ENCODE measurements around the gene ZMYND8. TPM values are rescaled to one million over a fixed set of nuclear protein-coding genes. Genes with fewer than 3 reads are reported as not detected.

ZMYND8 gene
- total RNA-seq, 4 donors from 2014 or later, result 48.5 to 169 (median 54.1) TPM

- H3K9me3 ChIP-seq, result no peaks in the 10 kb centered on the region
- DNase-seq (ENCODE audit: low spot score in 2 of 2), result no peak
- no peak overlapping the region for H3K27ac ChIP-seq
- H3K4me1 ChIP-seq, result peaks cover 3% of the 10 kb centered on the region
- no peak overlapping the region for H3K4me3 ChIP-seq
- H3K36me3 ChIP-seq, result no peaks in the 10 kb centered on the region
- WGBS, result 56% methylated on average over 5 of the region's 5 CpGs
- TF ChIP-seq POLR2A (IDR thresholded peaks at IDR 0.05) (no peak), CTCF (IDR thresholded peaks at IDR 0.05) (no peak), POLR2AphosphoS5 (IDR thresholded peaks at IDR 0.05) (no peak), EP300 (IDR thresholded peaks at IDR 0.05) (no peak)
- H3K27me3 ChIP-seq, result peaks cover 3% of the 10 kb centered on the region
Measured at GRCh38 chr20:47188540-47188939, 168.0 kb downstream of the ZMYND8 start.

- no peak for TF ChIP-seq CTCF (IDR thresholded peaks at IDR 0.05)
- no peak for TF ChIP-seq POLR2AphosphoS5 (IDR thresholded peaks at IDR 0.05)
- no peak for TF ChIP-seq POLR2A (IDR thresholded peaks at IDR 0.05)
- no peak for TF ChIP-seq EP300 (IDR thresholded peaks at IDR 0.05)
- Histone ChIP-seq H3K27ac (no peak overlapping the region), H3K27me3 (peaks cover 3% of the 10 kb centered on the region), H3K4me1 (peaks cover 3% of the 10 kb centered on the region), H3K4me3 (no peak overlapping the region), H3K9me3 (no peaks in the 10 kb centered on the region), H3K36me3 (no peaks in the 10 kb centered on the region)
- DNase-seq (ENCODE audit: low spot score in 2 of 2), result no peak
- 78% methylated on average over 13 of the region's 19 CpGs for WGBS
Measured at GRCh38 chr20:47187450-47188195, 168.9 kb downstream of the ZMYND8 start.

- Histone ChIP-seq H3K36me3 (no peaks in the 10 kb centered on the region), H3K27ac (no peak overlapping the region), H3K9me3 (no peaks in the 10 kb centered on the region), H3K4me1 (peaks cover 3% of the 10 kb centered on the region), H3K4me3 (no peak overlapping the region), H3K27me3 (no peaks in the 10 kb centered on the region)
- DNase-seq (ENCODE audit: low spot score in 2 of 2), result no peak
- TF ChIP-seq CTCF (IDR thresholded peaks at IDR 0.05) (no peak), EP300 (IDR thresholded peaks at IDR 0.05) (no peak), POLR2AphosphoS5 (IDR thresholded peaks at IDR 0.05) (no peak), POLR2A (IDR thresholded peaks at IDR 0.05) (no peak)
- WGBS, result 78% methylated on average over 9 of the region's 9 CpGs
Measured at GRCh38 chr20:47183367-47183766, 173.1 kb downstream of the ZMYND8 start.

GRCh38 chr20:47181056-47181862, 175.2 kb downstream of the ZMYND8 start:
- H3K4me3 ChIP-seq, result no peak overlapping the region
- WGBS, result 74% methylated on average over 5 of the region's 5 CpGs
- no peaks in the 10 kb centered on the region for H3K4me1 ChIP-seq
- DNase-seq (ENCODE audit: low spot score in 2 of 2), result no peak
- H3K9me3 ChIP-seq, result no peaks in the 10 kb centered on the region
- no peaks in the 10 kb centered on the region for H3K36me3 ChIP-seq
- no peaks in the 10 kb centered on the region for H3K27me3 ChIP-seq
- no peak for TF ChIP-seq POLR2A (IDR thresholded peaks at IDR 0.05)
- TF ChIP-seq CTCF (IDR thresholded peaks at IDR 0.05), result no peak
- no peak for TF ChIP-seq POLR2AphosphoS5 (IDR thresholded peaks at IDR 0.05)
- TF ChIP-seq EP300 (IDR thresholded peaks at IDR 0.05), result no peak
- H3K27ac ChIP-seq, result no peak overlapping the region

GRCh38 chr20:47179267-47179666, 177.2 kb downstream of the ZMYND8 start:
- DNase-seq (ENCODE audit: low spot score in 2 of 2), result no peak
- no peaks in the 10 kb centered on the region for H3K36me3 ChIP-seq
- no peaks in the 10 kb centered on the region for H3K4me1 ChIP-seq
- H3K27me3 ChIP-seq, result no peaks in the 10 kb centered on the region
- no peaks in the 10 kb centered on the region for H3K9me3 ChIP-seq
- TF ChIP-seq POLR2A (IDR thresholded peaks at IDR 0.05) (no peak), POLR2AphosphoS5 (IDR thresholded peaks at IDR 0.05) (no peak), EP300 (IDR thresholded peaks at IDR 0.05) (no peak), CTCF (IDR thresholded peaks at IDR 0.05) (no peak)
- H3K4me3 ChIP-seq, result no peak overlapping the region
- H3K27ac ChIP-seq, result no peak overlapping the region
